GM12874 (cell line): ENCODE data around the gene ITPR2.

Experiments used
- CTCF ChIP-seq: IDR thresholded peaks from 2 replicates; pipeline ENCODE4 v1.5.1; 2011; ENCODE audit warnings: low read depth, mild to moderate bottlenecking, control low read depth, low read length, moderate library complexity; ENCODE audit not compliant: insufficient read depth

The ITPR2 gene

GRCh38 chr12:26576266-26576665, 256.7 kb downstream of the ITPR2 start:
- no peak for TF ChIP-seq CTCF

DNA sequence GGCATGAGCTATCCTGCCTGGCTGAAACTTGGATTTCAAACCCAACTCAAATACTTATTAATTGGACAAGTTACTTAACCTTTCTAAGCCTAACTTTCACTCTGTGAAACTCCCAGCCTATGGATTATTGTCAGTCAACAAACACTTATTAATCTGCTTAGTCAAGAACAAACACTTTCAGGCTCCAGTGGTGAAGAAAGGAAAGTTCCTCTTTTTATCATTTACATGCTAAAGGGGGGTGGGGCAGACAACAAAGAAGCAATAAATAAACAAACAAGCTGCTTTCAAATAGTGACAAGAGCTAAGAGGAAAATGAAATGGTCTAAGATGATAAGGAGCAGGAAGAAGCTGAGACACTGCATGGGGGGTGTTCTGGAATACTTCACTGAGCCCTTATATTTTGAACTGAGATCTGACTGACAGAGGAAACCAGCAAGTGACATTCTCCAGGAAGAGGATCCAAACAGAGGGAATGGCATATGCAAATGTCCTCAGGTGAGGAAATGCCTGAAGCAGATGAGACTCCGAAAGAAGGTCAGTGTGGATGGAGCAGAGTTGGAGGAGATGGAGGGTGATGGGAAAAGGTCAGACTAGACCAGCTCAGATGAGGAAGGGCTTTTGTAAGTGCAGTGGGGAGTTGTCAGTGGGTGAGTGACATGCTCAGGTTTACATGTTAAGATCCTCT, 259.6 kb downstream of the ITPR2 start:
- no peak for TF ChIP-seq CTCF

DNA sequence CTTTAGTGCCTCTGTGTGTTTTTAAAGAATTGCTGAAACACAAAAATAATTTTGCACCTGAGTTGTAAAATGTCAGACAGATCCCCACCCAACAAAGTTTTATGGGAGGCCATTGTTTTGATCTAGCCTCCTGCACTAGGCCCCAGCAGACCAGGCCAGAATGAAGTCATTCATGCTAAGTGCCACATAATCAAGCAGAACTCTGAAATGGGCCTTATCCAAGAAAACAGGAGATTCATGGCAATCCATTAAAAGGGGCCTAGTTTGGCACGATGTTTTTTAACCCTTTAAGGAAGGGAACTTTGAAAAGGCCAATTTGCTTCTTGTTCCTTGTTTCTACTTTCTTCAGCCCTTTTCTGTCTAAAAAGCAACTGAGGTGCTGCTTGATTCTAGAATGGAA, 260.9 kb downstream of the ITPR2 start:
- no peak for TF ChIP-seq CTCF

DNA sequence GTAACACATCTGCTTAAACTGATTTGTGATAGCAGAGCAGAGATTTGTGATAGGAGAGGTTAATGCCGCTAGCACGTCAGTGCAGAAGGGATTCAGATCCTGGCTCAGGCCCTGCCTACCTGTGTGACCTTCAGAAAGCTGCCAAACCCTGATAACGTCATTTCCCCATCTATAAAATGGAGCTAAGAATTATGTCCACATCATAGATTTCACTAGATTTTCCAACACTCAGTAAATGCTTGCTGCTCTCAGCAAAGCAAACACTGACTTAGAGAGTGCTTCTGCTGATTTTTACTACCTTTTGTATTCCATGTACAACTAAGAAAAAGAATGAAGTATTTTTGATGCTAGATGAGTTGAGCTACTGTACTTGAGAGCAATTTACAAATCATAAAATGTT, 261.4 kb downstream of the ITPR2 start:
- TF ChIP-seq CTCF: no peak

DNA sequence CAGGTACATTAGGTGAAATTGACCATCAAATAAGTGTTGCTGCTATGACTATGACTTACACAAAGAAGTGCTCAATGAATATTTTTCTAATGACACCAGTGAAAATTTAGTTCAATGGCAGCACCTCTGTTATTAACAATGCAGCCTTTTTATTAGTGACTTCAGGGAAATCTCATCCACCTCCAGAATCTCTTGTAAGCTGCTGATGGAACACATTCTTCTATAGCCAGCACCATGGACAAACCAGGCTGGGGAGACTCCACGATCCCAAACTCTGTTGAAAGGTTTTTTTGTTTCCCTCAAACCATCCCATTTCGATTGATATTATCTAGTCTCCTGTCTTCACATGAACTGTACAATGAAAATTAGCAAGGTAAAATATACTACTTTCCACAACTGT, 265.9 kb downstream of the ITPR2 start:
- no peak for TF ChIP-seq CTCF

GRCh38 chr12:26566675-26567074, 266.3 kb downstream of the ITPR2 start:
- no peak for TF ChIP-seq CTCF

DNA sequence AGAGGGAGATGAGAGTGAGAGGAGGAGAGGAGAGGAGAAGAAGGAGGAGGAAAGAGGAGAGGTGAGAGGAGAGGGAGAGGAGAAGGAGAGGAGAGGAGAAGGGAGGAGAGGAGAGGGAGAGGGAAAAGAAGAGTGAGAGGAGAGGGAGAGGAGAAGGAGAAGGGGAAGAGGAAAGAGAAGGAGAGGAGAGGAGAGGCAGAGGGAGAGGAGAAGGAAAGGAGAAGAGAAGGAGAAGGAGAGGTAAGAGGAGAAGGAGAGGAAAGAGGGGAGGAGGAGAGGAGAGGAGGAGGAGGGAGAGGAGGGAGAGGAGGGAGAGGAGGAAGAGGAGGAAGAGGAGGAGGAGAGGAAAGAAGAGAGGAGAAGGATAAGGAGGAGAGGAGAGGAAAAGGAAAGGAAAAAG, 266.8 kb downstream of the ITPR2 start:
- no peak for TF ChIP-seq CTCF
